ENCODE results near the gene NELFA.

DNA sequence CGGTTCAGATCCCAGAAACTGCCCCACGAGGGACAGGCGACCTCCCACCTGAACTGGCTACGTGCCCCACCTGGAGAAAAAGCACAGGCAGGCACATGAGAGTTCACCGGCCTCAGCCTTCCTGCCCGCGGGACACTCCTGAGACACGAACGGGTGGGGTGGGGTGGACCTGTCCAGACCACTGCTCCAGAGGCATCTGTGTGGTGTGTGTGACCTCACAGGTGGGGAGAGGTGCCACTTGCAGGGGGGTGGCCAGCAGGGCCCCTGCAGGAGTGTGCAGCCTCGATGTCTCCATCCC lies 18.5 kb downstream of the NELFA start:
- no peak for TF ChIP-seq YY1 (tag by site-specific recombination; IDR thresholded peaks at IDR 0.05)
- TF ChIP-seq, protein P1, sequence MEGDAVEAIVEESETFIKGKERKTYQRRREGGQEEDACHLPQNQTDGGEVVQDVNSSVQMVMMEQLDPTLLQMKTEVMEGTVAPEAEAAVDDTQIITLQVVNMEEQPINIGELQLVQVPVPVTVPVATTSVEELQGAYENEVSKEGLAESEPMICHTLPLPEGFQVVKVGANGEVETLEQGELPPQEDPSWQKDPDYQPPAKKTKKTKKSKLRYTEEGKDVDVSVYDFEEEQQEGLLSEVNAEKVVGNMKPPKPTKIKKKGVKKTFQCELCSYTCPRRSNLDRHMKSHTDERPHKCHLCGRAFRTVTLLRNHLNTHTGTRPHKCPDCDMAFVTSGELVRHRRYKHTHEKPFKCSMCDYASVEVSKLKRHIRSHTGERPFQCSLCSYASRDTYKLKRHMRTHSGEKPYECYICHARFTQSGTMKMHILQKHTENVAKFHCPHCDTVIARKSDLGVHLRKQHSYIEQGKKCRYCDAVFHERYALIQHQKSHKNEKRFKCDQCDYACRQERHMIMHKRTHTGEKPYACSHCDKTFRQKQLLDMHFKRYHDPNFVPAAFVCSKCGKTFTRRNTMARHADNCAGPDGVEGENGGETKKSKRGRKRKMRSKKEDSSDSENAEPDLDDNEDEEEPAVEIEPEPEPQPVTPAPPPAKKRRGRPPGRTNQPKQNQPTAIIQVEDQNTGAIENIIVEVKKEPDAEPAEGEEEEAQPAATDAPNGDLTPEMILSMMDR (tag by site-specific recombination; IDR thresholded peaks at IDR 0.05): no peak
- TF ChIP-seq GLIS1 (tag by site-specific recombination; IDR thresholded peaks at IDR 0.05): no peak
- no peak for TF ChIP-seq ZNF174 (tag by site-specific recombination; IDR thresholded peaks at IDR 0.05)
- no peak for TF ChIP-seq ZNF48 (tag by site-specific recombination; IDR thresholded peaks at IDR 0.05)

Measured in HEK293 (cell line).